ENCODE results near the gene RAB14. TPM values are rescaled to one million over a fixed set of nuclear protein-coding genes. Genes with fewer than 3 reads are reported as not detected.
A peak's percentile ranks its signal among the peaks of the same experiment; 100 is the strongest.

Gene RAB14
- total RNA-seq, 2 experiments from 2014 or later, result 57.6 to 71.2 TPM

DNA sequence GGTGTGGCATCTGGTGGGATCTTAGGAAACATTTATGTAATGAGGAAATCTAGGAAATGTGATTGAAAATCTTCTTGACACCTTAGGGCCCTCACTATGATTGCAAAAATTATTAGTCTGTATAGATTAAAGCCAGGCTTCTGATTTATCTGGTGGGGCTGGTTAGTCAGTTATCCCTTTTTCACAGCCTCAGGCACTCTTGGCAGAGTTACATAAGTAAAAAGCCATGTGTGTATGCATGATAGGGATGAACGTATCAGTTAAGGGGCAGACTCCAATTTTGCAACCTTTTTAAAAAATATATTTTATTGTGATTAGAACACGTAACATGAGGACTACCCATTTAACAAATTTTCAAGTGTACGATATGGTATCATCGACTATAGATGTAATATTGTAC, 30.6 kb upstream of the RAB14 start:
- DNase-seq, result no peak

DNA sequence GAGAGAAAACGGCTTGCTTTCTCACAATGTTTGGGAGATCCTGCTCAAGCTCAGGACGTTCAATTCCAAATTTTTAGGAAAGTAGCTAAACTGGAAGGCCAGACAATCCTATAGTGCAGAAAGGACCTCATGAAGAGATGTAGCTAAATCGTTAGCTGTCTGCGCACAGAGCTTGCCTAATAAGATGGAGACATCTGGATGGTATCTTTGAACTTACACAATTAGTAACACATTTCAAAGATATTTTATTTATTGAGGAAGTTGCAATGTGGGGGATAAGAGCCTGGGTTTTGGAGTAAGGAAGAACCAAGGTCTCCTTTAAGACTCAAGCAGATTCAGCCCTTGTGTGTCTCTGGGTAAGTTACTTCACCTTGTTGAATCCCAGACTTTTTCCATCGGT, 28.6 kb upstream of the RAB14 start:
- no peak overlapping the region for H3K4me3 Mint-ChIP-seq
- DNase-seq, result no peak
- ATAC-seq, result no peak
- peaks cover 6% of the 10 kb centered on the region for H3K4me1 Mint-ChIP-seq
- H3K27me3 Mint-ChIP-seq, result no peaks in the 10 kb centered on the region
- peaks cover 2% of the 10 kb centered on the region for H3K36me3 Mint-ChIP-seq
- CTCF ChIA-PET, result interaction anchor here (1.3 to 2.2 kb wide), 2 partner anchors 17 to 48 kb away, joined by 4 to 8 read pairs; no protein-coding TSS in a partner anchor
- no peaks in the 10 kb centered on the region for H3K9me3 Mint-ChIP-seq (ENCODE audit: low read depth)
- H3K27ac Mint-ChIP-seq, result no peak overlapping the region

More for the DNA sequence above, 30.6 kb upstream of the RAB14 start:
- Mint-ChIP-seq H3K27me3 (no peaks in the 10 kb centered on the region), H3K9me3 (ENCODE audit: low read depth) (no peaks in the 10 kb centered on the region), H3K36me3 (peaks cover 2% of the 10 kb centered on the region), H3K4me1 (peaks cover 6% of the 10 kb centered on the region), H3K27ac (no peak overlapping the region), H3K4me3 (no peak overlapping the region)
- ATAC-seq, result no peak
- CTCF ChIA-PET, result interaction anchor here (1.0 kb wide), 1 partner anchor 9 kb away, joined by 3 read pairs; no protein-coding TSS in a partner anchor

DNA sequence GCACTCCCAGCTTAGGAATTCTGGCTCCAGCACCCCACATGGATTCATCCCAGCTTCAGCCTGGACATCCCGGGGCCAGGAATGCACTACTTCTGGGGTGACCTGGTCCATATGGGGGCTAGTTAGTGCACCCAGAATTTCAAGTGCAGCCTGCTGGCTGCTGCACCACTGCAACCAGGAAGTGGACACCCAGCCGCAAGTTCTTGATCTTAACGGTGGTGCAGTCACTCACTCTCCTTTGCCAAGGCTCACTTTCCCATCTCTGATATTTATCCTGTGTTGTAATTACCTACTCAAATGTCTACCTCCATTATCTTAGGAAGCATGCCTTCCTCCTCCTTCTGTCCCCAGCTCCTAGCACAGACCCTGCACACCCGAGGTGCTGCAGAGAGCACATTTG, 26.2 kb upstream of the RAB14 start:
- no peak overlapping the region for H3K27ac Mint-ChIP-seq
- CTCF ChIA-PET, result interaction anchor here (2.4 kb wide), 1 partner anchor 15 kb away, joined by 16 read pairs; no protein-coding TSS in a partner anchor
- DNase-seq, result no peak
- ATAC-seq, result no peak
- H3K4me1 Mint-ChIP-seq, result peaks cover 5% of the 10 kb centered on the region
- no peak overlapping the region for H3K4me3 Mint-ChIP-seq
- no peaks in the 10 kb centered on the region for H3K9me3 Mint-ChIP-seq (ENCODE audit: low read depth)
- H3K36me3 Mint-ChIP-seq, result peaks cover 2% of the 10 kb centered on the region
- no peaks in the 10 kb centered on the region for H3K27me3 Mint-ChIP-seq

DNA sequence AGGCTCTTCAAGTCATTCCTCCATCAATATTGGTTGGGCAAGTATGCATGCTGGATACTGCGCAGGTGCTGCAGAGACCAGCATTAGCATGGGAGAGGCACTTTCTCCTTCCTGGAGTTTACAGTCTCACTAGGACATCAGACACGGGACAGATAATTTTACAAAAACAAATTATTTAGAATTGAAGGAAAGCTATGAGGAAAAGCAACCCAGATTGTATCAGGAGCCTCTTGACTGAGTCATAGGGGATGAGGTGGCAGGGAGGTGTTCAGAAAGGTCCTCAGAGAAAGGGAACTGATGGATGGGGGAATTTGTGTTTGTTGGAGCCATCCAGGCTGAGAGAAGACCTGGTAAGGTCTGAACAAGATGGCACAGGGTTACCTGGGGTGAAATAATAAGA, 24.5 kb upstream of the RAB14 start:
- no peak overlapping the region for H3K27ac Mint-ChIP-seq
- CTCF ChIA-PET, result interaction anchor here (0.9 to 2.4 kb wide), 4 partner anchors 13 to 93 kb away, joined by 4 to 16 read pairs (median 4); partner anchors contain the start of gene GSN
- no peaks in the 10 kb centered on the region for H3K27me3 Mint-ChIP-seq
- H3K4me3 Mint-ChIP-seq, result no peak overlapping the region
- ATAC-seq, result no peak
- H3K4me1 Mint-ChIP-seq, result peaks cover 5% of the 10 kb centered on the region
- no peak for DNase-seq
- peaks cover 2% of the 10 kb centered on the region for H3K36me3 Mint-ChIP-seq
- H3K9me3 Mint-ChIP-seq (ENCODE audit: low read depth), result no peaks in the 10 kb centered on the region

DNA sequence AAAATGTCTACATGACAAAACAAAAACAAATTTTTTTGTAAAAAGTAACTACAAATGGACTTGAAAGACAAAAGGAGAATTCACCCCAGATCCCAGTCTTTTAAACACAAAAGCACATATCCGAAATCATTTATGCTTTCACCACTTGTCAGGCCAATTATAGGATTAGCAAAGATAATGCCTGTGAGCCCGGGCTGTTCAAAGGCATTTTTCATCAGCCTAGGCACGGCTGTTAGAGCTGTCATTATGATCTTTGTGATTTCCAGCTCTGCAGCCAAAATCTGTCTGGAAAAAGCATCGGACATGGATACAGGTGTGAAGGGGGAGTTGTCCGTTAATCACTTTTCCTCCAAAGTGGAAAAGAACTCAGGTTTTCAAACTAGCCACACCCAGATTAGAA, 23.6 kb upstream of the RAB14 start:
- CTCF ChIA-PET, result interaction anchor here (0.6 to 1.4 kb wide), 4 partner anchors 9 to 243 kb away, joined by 3 to 5 read pairs (median 4); no protein-coding TSS in a partner anchor
- Mint-ChIP-seq H3K27me3 (no peaks in the 10 kb centered on the region), H3K27ac (no peak overlapping the region), H3K36me3 (peaks cover 2% of the 10 kb centered on the region), H3K4me1 (peaks cover 6% of the 10 kb centered on the region), H3K4me3 (no peak overlapping the region), H3K9me3 (ENCODE audit: low read depth) (no peaks in the 10 kb centered on the region)
- DNase-seq, result no peak
- ATAC-seq, result no peak

DNA sequence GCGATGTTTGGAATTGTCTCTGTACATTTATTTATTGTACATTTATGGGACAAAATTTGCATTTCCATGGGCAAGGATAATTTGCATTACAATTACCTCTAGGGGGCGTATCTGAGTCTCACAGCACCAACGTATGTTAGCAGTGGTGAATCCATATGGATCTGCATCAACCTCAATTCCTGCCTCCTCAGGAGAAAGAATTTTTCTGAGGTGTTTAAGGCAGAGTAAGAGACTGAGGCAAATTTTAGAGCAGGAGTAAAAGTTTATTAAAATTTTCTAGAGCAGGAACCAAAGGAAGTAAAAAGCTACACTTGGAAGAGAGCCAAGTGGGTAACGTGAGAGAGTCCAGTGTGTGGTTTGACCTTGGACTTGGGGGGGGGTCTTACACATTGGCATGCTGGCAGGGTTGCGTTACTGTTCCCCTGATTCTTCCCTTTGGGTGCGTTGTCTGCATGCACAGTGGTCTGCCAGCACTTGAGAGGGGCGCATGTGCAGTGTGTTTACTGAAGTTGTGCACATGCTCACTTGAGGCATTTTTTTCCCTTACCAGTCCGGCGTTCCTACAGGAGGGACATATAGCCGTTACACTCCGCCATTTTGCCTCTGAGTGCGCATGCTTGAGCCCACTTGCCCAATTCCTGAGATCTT, 21.0 kb upstream of the RAB14 start:
- Mint-ChIP-seq H3K9me3 (ENCODE audit: low read depth) (no peaks in the 10 kb centered on the region), H3K27ac (no peak overlapping the region), H3K4me3 (no peak overlapping the region), H3K36me3 (peaks cover 4% of the 10 kb centered on the region), H3K4me1 (peaks cover 17% of the 10 kb centered on the region), H3K27me3 (no peaks in the 10 kb centered on the region)
- CTCF ChIA-PET, result interaction anchor here (0.6 to 3.2 kb wide), 8 partner anchors 9 to 93 kb away, joined by 3 to 22 read pairs (median 3); no protein-coding TSS in a partner anchor
- DNase-seq (no peak), ATAC-seq (no peak)

DNA sequence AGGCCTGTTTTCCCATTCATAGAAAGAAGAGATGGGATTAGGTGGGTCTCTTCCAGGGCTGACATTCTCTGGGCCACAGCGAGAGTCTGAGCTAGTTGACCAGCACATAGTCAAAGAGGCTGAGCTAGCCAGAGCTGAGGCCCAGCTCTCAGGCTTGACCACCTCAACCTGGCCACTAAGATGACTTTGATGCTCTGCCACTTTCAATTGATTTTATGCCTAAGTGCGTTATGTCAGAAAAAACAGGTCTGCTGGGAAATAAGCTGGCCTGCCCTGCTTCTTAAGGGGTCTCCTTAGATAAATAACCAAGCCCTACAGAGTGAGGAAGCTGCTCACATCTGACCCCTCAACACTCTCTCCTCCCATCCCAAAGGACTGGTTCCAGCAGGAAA, 20.0 kb upstream of the RAB14 start:
- no peaks in the 10 kb centered on the region for H3K9me3 Mint-ChIP-seq (ENCODE audit: low read depth)
- CTCF ChIA-PET, result interaction anchor here (3.2 kb wide), 1 partner anchor 9 kb away, joined by 22 read pairs; no protein-coding TSS in a partner anchor
- H3K36me3 Mint-ChIP-seq, result peaks cover 4% of the 10 kb centered on the region
- peaks cover 17% of the 10 kb centered on the region for H3K4me1 Mint-ChIP-seq
- no peak overlapping the region for H3K4me3 Mint-ChIP-seq
- no peak for DNase-seq
- no peaks in the 10 kb centered on the region for H3K27me3 Mint-ChIP-seq
- no peak overlapping the region for H3K27ac Mint-ChIP-seq
- ATAC-seq, result no peak

DNA sequence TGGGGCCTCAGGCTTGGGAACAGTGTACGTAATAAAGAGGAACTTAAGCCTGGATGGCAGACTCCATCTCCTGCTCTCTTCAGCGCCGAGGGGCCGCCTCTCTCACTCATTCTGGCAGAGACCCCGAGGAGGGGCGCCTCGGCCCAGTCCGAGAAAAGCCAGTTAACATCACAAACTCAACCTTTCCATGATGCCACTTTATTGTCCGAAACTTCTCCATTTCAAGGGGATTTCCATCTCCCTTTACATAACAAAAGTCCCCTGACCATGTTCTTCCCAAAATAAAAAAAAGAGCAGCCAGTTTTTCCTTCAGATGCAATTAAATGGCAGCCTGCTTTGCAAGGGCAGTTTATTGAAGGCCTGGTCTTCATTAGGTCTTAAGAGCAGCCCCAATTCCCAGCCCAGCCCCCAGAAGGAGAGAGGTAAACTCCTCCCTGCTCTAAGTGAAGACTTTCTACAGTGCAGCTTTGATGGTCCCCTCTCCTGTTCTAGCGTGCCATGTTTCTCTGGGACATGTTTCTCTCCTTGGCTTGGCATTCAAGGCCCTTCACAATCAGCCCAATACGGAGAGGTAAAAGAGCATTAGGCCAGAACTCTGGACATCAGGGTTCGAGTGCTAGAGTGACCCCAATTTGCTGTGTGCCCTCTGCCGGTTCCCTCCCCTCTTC, 19.5 kb upstream of the RAB14 start:
- H3K4me3 Mint-ChIP-seq, result no peak overlapping the region
- H3K27me3 Mint-ChIP-seq, result no peaks in the 10 kb centered on the region
- DNase-seq (no peak), ATAC-seq (no peak)
- CTCF ChIA-PET, result interaction anchor here (3.2 kb wide), 1 partner anchor 8 kb away, joined by 22 read pairs; no protein-coding TSS in a partner anchor
- H3K4me1 Mint-ChIP-seq, result peaks cover 21% of the 10 kb centered on the region
- H3K9me3 Mint-ChIP-seq (ENCODE audit: low read depth), result no peaks in the 10 kb centered on the region
- peaks cover 8% of the 10 kb centered on the region for H3K36me3 Mint-ChIP-seq
- H3K27ac Mint-ChIP-seq, result no peak overlapping the region

DNA sequence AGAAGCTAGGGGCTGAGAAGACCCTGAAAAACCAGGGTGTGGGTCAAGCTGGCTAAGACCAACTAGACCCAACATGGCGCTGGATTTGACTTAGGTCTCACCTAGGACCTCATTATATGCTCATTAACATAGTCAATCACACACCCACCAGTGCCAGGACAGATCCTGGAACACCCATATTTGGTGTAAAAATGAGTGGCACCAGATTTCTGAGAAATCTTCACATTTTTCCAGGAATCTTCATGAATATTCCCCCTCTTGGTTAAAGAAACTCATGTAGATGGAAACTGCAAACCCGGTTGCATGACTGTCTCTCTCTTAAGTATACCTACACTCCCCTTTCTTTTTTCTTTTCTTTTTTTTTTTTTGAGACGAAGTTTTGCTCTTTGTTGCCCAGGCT, 17.9 kb upstream of the RAB14 start:
- H3K36me3 Mint-ChIP-seq, result peaks cover 9% of the 10 kb centered on the region
- H3K4me1 Mint-ChIP-seq, result peaks cover 23% of the 10 kb centered on the region
- H3K4me3 Mint-ChIP-seq, result no peak overlapping the region
- DNase-seq (no peak), ATAC-seq (no peak)
- H3K27me3 Mint-ChIP-seq, result no peaks in the 10 kb centered on the region
- H3K27ac Mint-ChIP-seq, result no peak overlapping the region
- CTCF ChIA-PET, result no interaction called here
- H3K9me3 Mint-ChIP-seq (ENCODE audit: low read depth), result no peaks in the 10 kb centered on the region

DNA sequence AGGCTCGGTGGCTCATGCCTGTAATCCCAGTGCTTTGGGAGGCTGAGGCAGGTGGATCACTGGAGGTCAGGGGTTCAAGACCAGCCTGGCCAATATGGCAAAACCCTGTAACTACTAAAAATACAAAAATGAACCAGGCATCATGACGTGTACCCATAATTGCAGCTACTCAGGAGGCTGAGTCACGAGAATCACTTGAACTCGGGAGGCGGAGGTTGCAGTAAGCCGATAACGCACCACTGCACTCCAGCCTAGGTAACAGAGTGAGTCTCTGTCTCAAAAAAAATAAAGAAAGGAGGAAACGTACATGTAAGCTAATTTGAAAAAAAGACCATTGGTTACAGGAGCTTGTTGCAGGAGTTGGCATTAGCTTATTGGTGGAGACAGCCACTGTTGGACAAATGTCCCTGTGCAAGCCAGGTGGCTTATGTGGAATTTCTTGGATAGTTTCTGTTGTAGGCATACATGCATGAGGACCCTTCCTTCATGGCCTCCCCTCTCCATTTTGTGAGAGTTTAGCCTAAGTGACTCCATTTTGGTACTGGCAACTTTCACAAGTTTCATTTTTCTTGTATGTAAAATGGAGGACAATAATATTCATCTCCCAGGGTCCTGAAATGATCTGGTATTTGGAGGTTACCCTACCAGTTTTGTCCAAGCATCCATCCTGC, 16.8 kb upstream of the RAB14 start:
- Mint-ChIP-seq H3K27me3 (no peaks in the 10 kb centered on the region), H3K4me1 (peaks cover 23% of the 10 kb centered on the region), H3K9me3 (ENCODE audit: low read depth) (no peaks in the 10 kb centered on the region), H3K27ac (no peak overlapping the region), H3K4me3 (no peak overlapping the region), H3K36me3 (peaks cover 9% of the 10 kb centered on the region)
- CTCF ChIA-PET, result no interaction called here
- no peak for ATAC-seq
- no peak for DNase-seq

DNA sequence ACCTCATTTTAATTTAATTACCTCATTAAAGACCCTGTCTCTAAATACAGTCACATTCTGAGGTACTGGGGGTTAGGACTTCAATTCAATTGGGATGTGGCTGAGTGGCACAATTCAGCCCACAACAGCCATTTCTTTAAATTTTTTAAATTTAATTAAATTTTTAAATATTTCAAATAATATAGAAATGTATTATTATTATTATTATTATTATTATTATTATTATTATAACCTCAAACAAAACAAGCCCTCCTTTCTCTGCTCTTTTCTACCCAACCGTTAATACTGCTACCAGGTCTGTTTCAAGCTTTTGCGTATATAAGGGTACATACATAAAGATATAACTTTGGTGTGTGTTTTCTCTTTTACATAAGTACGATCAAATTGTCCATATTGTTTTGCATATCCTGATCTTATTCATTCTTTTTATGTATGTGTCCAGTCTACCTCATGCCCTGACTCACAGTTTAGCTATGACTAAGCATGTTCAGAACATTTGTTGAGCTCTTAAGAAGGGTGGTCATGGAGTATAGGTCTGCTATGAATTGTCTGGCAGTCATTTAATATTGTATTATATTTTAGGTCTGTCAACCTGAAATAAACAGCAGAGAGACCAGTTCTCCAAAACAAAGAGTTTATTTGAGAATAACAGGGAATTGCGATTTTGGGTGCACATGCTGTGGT, 16.1 kb upstream of the RAB14 start:
- no peak for DNase-seq
- H3K27me3 Mint-ChIP-seq, result no peaks in the 10 kb centered on the region
- peaks cover 9% of the 10 kb centered on the region for H3K36me3 Mint-ChIP-seq
- CTCF ChIA-PET, result no interaction called here
- H3K4me1 Mint-ChIP-seq, result peaks cover 28% of the 10 kb centered on the region
- no peak overlapping the region for H3K27ac Mint-ChIP-seq
- no peak overlapping the region for H3K4me3 Mint-ChIP-seq
- no peaks in the 10 kb centered on the region for H3K9me3 Mint-ChIP-seq (ENCODE audit: low read depth)
- peak; percentile 78 for ATAC-seq

DNA sequence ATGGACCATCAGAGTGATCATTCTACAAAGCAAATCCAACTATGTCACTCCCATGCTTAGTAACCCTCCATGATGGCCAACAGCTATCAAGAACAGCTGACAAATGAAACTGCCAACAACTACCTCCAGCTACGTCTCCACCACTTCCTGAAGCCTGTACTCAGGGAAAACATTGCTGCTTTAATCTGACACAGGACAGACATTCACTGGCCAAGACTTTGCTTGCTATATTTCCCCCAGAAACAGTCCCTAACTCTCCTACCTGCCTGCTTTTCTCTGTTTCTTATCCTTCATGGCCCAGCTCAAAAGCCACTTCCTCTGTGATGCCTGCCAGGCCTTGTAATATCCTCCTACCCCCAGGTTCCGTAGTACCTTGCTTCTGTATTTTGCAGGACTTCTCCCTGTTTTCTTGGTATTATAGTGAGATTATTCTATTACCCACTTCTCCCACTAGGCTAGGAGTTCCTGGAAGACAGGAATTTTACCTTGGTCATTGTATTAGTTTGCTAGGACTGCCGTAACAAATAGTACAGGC, 14.7 kb upstream of the RAB14 start:
- H3K9me3 Mint-ChIP-seq (ENCODE audit: low read depth), result no peaks in the 10 kb centered on the region
- no peak for DNase-seq
- peaks cover 28% of the 10 kb centered on the region for H3K4me1 Mint-ChIP-seq
- peaks cover 9% of the 10 kb centered on the region for H3K36me3 Mint-ChIP-seq
- H3K27me3 Mint-ChIP-seq, result no peaks in the 10 kb centered on the region
- ATAC-seq, result no peak
- CTCF ChIA-PET, result interaction anchor here (1.0 to 5.7 kb wide), 5 partner anchors 38 to 183 kb away, joined by 3 to 35 read pairs (median 5); no protein-coding TSS in a partner anchor
- H3K27ac Mint-ChIP-seq, result peak overlapping the region; percentile 27
- H3K4me3 Mint-ChIP-seq, result no peak overlapping the region

DNA sequence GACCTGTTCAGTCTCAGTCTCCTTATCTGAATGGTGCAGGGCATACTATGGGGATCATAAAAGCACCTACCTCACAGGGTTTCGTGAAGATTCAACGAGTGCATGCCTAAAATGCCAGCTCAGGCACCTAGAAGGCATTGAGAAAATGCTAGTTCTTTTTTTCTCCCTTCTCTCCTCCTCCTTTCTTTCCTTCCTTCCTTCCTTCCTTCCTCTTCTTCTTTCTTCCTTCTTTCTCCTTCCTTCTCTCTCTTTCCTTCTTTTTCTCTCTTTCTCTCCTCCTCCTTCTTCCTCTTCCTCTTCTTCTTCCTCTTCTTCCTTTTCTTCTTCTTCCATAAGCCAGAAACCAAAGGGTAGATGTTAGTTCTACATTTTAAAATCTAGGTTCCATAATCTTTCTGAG, 12.3 kb upstream of the RAB14 start:
- CTCF ChIA-PET, result interaction anchor here (0.9 to 5.7 kb wide), 23 partner anchors 9 to 198 kb away, joined by 3 to 46 read pairs (median 5); partner anchors contain the start of genes GSN and RAB14
- Mint-ChIP-seq H3K27ac (no peak overlapping the region), H3K27me3 (no peaks in the 10 kb centered on the region), H3K4me3 (no peak overlapping the region), H3K36me3 (peaks cover 9% of the 10 kb centered on the region), H3K4me1 (peaks cover 18% of the 10 kb centered on the region), H3K9me3 (ENCODE audit: low read depth) (no peaks in the 10 kb centered on the region)
- no peak for ATAC-seq
- no peak for DNase-seq

Data from activated CD8-positive, alpha-beta memory T cell treated with anti-CD3 and anti-CD28 coated beads, Interleukin-2, amount 10 ng/mL, durations not matched to agents 7 days and 5 days (primary cell).